GM18868 (cell line): ENCODE results near the gene TADA2B.

Source experiments
- ATAC-seq: cut with Tn5 transposase; IDR thresholded peaks from one replicate; pipeline ENCODE4 v1.9.1; 2021; ENCODE audit warnings: mild to moderate bottlenecking, moderate library complexity; ENCODE audit not compliant: unreplicated experiment

TADA2B gene

DNA sequence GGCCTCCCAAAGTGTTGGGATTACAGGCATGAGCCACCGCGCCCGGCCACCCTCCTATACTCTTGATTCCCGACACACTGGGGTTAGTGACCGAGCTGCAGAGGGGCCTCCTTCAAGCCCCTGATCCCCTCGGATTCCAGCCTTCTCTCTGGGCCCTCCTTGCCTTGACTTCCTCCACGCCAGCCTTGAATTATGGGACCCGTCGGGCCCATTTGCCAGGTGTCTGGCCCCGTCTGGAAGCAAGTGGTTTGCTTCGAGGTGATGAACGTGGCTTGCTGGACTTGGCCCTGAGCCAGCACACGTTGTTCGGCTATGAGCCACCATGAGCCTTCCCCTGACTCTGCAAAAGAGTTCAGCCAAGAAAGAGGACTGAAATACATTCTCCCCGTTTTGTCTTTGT is 62.1 kb downstream of the TADA2B start:
- ATAC-seq, result no peak

DNA sequence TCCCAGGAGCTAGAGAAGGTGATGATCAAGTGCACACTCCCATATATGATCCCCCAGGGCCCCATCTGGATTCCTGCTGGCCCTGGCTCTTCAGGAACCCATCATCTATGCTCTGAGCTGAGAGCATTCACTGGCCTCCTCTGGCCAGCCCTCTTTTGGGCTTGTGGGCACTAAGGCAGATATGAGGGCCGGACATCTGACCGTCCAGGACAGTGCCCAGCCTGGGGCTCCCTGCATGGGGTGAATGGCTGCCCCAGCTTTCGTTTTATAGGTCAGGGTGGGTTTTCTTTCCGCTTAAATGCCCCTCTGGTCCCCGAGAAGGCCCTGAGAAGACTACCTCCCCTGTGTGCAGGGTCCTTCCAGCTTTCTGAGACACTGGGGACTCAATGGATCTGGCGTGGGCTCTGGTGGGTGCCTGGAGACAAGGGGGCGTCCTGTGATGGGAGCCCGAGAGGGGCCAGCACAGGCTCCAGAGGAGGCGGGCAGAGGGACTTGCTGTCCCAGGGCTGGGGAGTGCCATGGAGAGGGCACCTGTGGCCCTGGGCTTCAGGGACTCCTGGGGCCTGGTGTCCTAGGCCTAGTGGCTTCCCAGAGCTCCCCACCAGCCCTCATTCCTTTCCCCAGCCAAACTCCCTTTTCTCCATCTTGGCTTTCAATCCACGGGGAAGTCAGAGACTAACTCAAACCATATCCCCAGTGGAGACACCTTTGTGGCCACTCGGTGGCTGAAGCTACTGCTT is 64.2 kb downstream of the TADA2B start:
- ATAC-seq, result no peak
